Measurements from ENCODE around the gene SLC6A17. TPM values are rescaled to one million over a fixed set of nuclear protein-coding genes. Genes with fewer than 3 reads are reported as not detected.

Gene SLC6A17
- polyA plus RNA-seq, 3 donors = not detected

- H3K36me3 Mint-ChIP-seq = no peaks in the 10 kb centered on the region
- no peak overlapping the region for H3K4me3 Mint-ChIP-seq
- no peak for DNase-seq
- Histone ChIP-seq H2AFZ (ENCODE audit: insufficient read depth, low read depth, low read length, poor library complexity, severe bottlenecking) (no peak overlapping the region), H3K9ac (ENCODE audit: insufficient read depth, low read length, poor library complexity, severe bottlenecking) (no peak overlapping the region), H3K27me3 (ENCODE audit: control insufficient read depth in 2 of 2, insufficient read depth in 2 of 2, low read length in 2 of 2) (peaks cover 0 to 13% of the 10 kb centered on the region in 2 donors), H3K36me3 (replicated peaks in 1 of 2; ENCODE audit: control insufficient read depth in 1 of 2, insufficient read depth in 2 of 2, low read length in 2 of 2) (no peaks in the 10 kb centered on the region), H3K79me2 (ENCODE audit: insufficient read depth, low read length) (no peaks in the 10 kb centered on the region), H3K4me2 (replicated peaks; ENCODE audit: extremely low read depth, low read length, poor library complexity, severe bottlenecking) (no peak overlapping the region), H4K20me1 (ENCODE audit: insufficient read depth, low read length) (no peaks in the 10 kb centered on the region), H3K4me1 (ENCODE audit: control insufficient read depth in 1 of 2, insufficient read depth in 2 of 2, low read length in 2 of 2) (no peaks in the 10 kb centered on the region), H3K9me3 (replicated peaks in 1 of 2; ENCODE audit: control insufficient read depth in 1 of 2, insufficient read depth in 1 of 2, low read length in 2 of 2) (peaks cover 6 to 10% of the 10 kb centered on the region in 2 donors), H3K27ac (ENCODE audit: low read depth in 1 of 2, low read length in 2 of 2) (no peak overlapping the region), H3K4me3 (replicated peaks in 1 of 3; ENCODE audit: low read depth in 2 of 3, low read length in 3 of 3) (no peak overlapping the region)
- no peak overlapping the region for H3K27ac Mint-ChIP-seq
- intact Hi-C loops (cut with micrococcal nuclease) = no loop called here
- peaks cover 16 to 28% (median 28%) of the 10 kb centered on the region in 3 donors for H3K27me3 Mint-ChIP-seq (ENCODE audit: low read depth in 3 of 3)
- no peaks in the 10 kb centered on the region for H3K4me1 Mint-ChIP-seq
- peaks cover 10 to 22% (median 13%) of the 10 kb centered on the region in 7 donors for H3K9me3 Mint-ChIP-seq
- WGBS (ENCODE audit: insufficient coverage) = 94% methylated on average over 4 of the region's 7 CpGs
- TF ChIP-seq, protein P1, sequence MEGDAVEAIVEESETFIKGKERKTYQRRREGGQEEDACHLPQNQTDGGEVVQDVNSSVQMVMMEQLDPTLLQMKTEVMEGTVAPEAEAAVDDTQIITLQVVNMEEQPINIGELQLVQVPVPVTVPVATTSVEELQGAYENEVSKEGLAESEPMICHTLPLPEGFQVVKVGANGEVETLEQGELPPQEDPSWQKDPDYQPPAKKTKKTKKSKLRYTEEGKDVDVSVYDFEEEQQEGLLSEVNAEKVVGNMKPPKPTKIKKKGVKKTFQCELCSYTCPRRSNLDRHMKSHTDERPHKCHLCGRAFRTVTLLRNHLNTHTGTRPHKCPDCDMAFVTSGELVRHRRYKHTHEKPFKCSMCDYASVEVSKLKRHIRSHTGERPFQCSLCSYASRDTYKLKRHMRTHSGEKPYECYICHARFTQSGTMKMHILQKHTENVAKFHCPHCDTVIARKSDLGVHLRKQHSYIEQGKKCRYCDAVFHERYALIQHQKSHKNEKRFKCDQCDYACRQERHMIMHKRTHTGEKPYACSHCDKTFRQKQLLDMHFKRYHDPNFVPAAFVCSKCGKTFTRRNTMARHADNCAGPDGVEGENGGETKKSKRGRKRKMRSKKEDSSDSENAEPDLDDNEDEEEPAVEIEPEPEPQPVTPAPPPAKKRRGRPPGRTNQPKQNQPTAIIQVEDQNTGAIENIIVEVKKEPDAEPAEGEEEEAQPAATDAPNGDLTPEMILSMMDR (IDR thresholded peaks at IDR 0.05) = no peak
Measured at GRCh38 chr1:110118636-110119396, 31.5 kb upstream of the SLC6A17 start.

DNA sequence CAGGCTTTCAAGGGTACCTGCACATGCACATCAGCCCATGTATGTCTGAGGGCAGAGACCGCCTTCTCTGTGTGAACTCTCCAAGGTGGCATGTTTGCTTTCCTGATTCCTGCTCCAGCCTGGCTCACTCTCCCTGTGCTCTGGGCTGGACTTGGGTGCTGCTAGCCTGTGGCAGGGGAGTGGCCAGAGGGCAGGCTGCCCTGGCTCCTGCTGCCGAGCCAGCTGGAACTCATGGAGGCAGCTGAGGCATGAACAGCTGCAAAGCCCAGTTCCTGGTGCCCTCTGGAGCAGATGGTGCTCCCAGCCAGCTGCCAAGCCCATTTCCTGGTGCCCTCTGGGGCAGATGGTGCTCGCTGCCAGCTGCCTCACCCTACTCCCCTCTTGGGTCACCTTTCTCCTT, 30.5 kb upstream of the SLC6A17 start:
- H3K36me3 ChIP-seq (replicated peaks in 1 of 2; ENCODE audit: control insufficient read depth in 1 of 2, insufficient read depth in 2 of 2, low read length in 2 of 2) = no peaks in the 10 kb centered on the region

More for the DNA sequence above, 30.5 kb upstream of the SLC6A17 start:
- H3K27me3 ChIP-seq (ENCODE audit: control insufficient read depth in 2 of 2, insufficient read depth in 2 of 2, low read length in 2 of 2) = peaks cover 0 to 13% of the 10 kb centered on the region in 2 donors
- H3K4me3 ChIP-seq (replicated peaks in 1 of 3; ENCODE audit: low read depth in 2 of 3, low read length in 3 of 3) = no peak overlapping the region
- H4K20me1 ChIP-seq (ENCODE audit: insufficient read depth, low read length) = no peaks in the 10 kb centered on the region
- H3K27ac Mint-ChIP-seq = no peak overlapping the region
- no peak for DNase-seq
- H2AFZ ChIP-seq (ENCODE audit: insufficient read depth, low read depth, low read length, poor library complexity, severe bottlenecking) = no peak overlapping the region
- intact Hi-C loops (cut with micrococcal nuclease) = no loop called here
- no peak overlapping the region for H3K27ac ChIP-seq (ENCODE audit: low read depth in 1 of 2, low read length in 2 of 2)
- no peak overlapping the region for H3K9ac ChIP-seq (ENCODE audit: insufficient read depth, low read length, poor library complexity, severe bottlenecking)
- no peaks in the 10 kb centered on the region for H3K79me2 ChIP-seq (ENCODE audit: insufficient read depth, low read length)
- no peaks in the 10 kb centered on the region for H3K4me1 Mint-ChIP-seq
- H3K4me1 ChIP-seq (ENCODE audit: control insufficient read depth in 1 of 2, insufficient read depth in 2 of 2, low read length in 2 of 2) = no peaks in the 10 kb centered on the region
- WGBS (ENCODE audit: insufficient coverage) = 97% methylated on average over 3 of the region's 3 CpGs
- TF ChIP-seq, protein P1 (IDR thresholded peaks at IDR 0.05) = no peak
- peaks cover 6 to 10% of the 10 kb centered on the region in 2 donors for H3K9me3 ChIP-seq (replicated peaks in 1 of 2; ENCODE audit: control insufficient read depth in 1 of 2, insufficient read depth in 1 of 2, low read length in 2 of 2)
- H3K27me3 Mint-ChIP-seq (ENCODE audit: low read depth in 3 of 3) = peaks cover 16 to 28% (median 26%) of the 10 kb centered on the region in 3 donors
- no peak overlapping the region for H3K4me2 ChIP-seq (replicated peaks; ENCODE audit: extremely low read depth, low read length, poor library complexity, severe bottlenecking)
- no peak overlapping the region for H3K4me3 Mint-ChIP-seq
- no peaks in the 10 kb centered on the region for H3K36me3 Mint-ChIP-seq
- H3K9me3 Mint-ChIP-seq = peaks cover 11 to 23% (median 16%) of the 10 kb centered on the region in 7 donors
